Choroid plexus epithelial cell (primary cell): Measurements from ENCODE around the gene PYGO2.

Experiments used
- DNase-seq: peaks from one replicate; pipeline ENCODE4 v3.0.0-alpha.2; 2010; ENCODE audit warnings: low read depth
- H3K4me3 ChIP-seq: 2 replicates; pipeline ENCODE4 v1.5.1; 2011; ENCODE audit warnings: low read depth, mild to moderate bottlenecking, control low read depth, low read length, moderate library complexity
- TF ChIP-seq, protein P1 (sequence below): conservative IDR thresholded peaks from 2 replicates; pipeline ENCODE4 v1.5.1; 2011; ENCODE audit warnings: low read depth, mild to moderate bottlenecking, control low read depth, inconsistent platforms, low read length, moderate library complexity

Gene PYGO2

GRCh38 chr1:154952664-154953063 is 8.9 kb downstream of the PYGO2 start:
- no peak overlapping the region for H3K4me3 ChIP-seq
- no peak for DNase-seq
- TF ChIP-seq, protein P1, sequence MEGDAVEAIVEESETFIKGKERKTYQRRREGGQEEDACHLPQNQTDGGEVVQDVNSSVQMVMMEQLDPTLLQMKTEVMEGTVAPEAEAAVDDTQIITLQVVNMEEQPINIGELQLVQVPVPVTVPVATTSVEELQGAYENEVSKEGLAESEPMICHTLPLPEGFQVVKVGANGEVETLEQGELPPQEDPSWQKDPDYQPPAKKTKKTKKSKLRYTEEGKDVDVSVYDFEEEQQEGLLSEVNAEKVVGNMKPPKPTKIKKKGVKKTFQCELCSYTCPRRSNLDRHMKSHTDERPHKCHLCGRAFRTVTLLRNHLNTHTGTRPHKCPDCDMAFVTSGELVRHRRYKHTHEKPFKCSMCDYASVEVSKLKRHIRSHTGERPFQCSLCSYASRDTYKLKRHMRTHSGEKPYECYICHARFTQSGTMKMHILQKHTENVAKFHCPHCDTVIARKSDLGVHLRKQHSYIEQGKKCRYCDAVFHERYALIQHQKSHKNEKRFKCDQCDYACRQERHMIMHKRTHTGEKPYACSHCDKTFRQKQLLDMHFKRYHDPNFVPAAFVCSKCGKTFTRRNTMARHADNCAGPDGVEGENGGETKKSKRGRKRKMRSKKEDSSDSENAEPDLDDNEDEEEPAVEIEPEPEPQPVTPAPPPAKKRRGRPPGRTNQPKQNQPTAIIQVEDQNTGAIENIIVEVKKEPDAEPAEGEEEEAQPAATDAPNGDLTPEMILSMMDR: no peak

DNA sequence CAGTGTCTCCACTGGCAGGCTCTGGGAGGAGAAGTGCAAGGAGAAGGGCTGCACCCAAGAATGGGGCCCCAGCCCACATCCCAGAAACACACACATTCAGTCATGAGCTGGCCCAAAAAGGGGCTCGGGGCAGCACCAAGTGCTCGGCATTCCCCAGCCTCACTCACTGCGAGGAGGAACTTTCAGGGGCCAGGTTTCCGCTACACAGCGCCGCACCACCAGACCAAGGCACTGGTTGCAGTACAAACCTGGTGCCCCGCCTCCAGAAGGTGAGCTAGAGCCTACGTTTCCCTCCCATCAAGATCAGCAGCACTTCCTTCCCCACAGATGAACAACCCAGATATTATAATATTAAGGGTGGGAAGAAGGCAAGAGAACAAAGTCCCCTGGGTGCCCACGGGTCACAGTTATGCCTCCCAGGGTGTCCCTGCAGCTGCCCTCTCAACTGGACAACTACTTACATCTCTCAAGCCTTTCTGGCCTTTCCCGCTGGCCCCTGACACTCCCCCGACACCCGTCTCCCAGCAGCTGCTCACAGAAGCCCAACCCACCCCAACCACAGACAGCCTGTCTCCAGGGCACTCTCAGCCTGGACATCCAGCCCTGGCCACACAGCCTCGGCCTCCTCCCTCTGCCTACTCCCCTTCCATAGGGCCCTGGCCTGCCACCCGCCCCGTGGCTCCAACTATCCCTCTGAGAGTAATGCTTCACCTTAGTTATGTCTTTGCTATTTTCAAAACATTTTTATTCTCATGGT is 9.5 kb downstream of the PYGO2 start:
- H3K4me3 ChIP-seq: no peak overlapping the region
- DNase-seq: no peak
- TF ChIP-seq, protein P1: no peak

GRCh38 chr1:154948079-154948478 is 13.5 kb downstream of the PYGO2 start:
- no peak overlapping the region for H3K4me3 ChIP-seq

DNA sequence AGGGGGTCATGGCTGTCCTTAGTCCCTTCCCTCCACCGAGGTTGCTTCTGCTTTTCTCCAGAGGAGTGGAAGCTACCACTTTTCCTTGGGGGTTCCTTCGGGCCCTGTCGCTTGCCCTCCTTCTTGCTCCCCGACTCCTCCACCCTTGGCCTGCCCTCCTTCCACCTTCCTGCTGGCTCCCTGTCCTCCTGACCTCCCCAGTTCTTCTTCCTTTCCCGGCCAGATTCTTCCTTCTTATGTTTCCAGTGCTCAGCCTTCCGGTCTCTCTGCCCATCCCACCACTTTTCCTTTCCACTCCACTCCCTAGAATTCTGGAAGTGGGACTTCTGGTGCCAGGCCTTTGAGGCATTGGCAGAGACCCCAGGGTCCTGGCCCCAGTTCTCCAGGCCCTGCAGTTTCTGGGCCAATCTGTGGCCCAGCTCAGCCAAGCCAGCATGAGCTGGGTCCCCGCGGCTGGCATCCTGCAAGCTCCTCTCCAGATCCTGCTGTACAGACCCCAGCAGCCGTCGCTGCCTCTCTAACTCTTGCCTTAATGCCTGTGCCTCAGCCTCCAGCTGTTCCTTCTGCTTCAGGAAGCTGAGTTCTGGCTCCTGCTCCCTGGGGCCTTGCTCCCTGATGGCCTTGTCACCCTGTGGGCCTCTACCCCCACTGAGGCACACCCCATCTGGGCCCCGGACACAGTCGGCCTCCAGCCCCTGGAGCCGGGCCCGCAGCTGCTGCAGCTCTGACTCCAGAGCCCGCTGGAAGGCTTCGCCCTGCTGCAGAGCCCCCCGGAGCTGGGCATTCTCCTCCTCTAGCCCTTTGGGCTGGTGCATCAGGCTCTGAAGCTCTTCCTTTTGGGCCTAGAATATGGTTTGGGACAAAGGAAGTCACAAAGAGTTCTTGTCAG is 15.4 kb downstream of the PYGO2 start:
- no peak for DNase-seq
- H3K4me3 ChIP-seq: no peak overlapping the region
- TF ChIP-seq, protein P1: no peak

More at GRCh38 chr1:154948079-154948478, 13.5 kb downstream of the PYGO2 start:
- DNase-seq: no peak
- TF ChIP-seq, protein P1: no peak

GRCh38 chr1:154945160-154945961 is 16.2 kb downstream of the PYGO2 start:
- DNase-seq: no peak
- H3K4me3 ChIP-seq: no peak overlapping the region

More at GRCh38 chr1:154945160-154945961, 16.2 kb downstream of the PYGO2 start:
- TF ChIP-seq, protein P1: no peak
